ENCODE measurements around the gene EVI2A.
"Not testable (repeated sequence)": the region's sequence is repeated elsewhere in the genome, so short reads cannot be mapped to it uniquely, and the experiment has no call there.

EVI2A gene

GRCh38 chr17:31311526-31311925, 9.9 kb downstream of the EVI2A start:
- no peak for FAIRE-seq

- no peak for FAIRE-seq
Measured at GRCh38 chr17:31310886-31311285, 10.5 kb downstream of the EVI2A start.

- FAIRE-seq: no peak
Measured at GRCh38 chr17:31310260-31310659, 11.2 kb downstream of the EVI2A start.

GRCh38 chr17:31309556-31309955, 11.9 kb downstream of the EVI2A start:
- no peak for FAIRE-seq

DNA sequence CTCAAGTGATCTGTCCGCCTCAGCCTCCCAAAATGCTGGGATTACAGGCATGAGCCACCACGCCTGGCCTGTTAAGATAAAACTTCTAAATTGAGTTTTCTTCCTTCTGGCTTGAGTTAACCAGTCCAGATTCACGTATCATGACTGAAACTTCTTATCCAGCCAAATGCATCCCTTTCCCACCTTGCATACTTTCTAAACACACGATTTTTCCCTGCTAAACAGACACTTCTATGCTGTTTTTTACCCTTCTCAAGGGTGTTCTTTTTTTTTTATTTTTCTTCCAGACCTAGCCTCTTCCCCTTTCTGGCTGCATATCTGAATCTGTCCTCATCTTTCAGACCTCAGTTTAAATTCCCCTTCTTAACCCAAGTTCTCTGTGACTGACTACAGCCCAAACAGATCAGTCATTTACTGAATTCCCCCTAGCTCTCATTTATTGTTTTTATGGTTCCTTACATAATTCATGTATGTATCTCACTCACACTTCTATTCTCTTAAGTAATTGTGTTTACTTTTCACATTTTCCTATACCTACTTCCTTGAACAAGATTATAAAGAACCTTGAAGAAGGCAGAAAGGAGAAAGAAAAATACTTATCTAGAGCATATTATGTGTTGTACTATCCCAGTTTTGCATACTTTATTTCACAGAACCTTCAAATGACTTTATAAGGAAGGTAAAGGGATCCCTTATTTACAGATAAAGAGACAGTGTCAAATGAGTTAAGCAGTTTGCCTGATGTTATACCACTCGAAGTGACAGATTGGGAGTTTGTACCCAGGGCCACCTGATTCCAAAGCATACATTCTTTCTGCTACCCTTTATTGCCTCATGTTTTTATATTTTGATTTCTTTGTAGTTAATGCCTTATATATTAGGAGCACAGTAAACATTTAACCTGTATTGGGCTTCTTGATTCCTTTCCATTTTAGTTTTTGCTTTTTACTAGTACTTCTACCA, 12.8 kb downstream of the EVI2A start:
- no peak for FAIRE-seq

GRCh38 chr17:31307640-31308039, 13.8 kb downstream of the EVI2A start:
- FAIRE-seq: no peak

- no peak for FAIRE-seq
Measured at GRCh38 chr17:31299624-31300023, 21.8 kb downstream of the EVI2A start.

DNA sequence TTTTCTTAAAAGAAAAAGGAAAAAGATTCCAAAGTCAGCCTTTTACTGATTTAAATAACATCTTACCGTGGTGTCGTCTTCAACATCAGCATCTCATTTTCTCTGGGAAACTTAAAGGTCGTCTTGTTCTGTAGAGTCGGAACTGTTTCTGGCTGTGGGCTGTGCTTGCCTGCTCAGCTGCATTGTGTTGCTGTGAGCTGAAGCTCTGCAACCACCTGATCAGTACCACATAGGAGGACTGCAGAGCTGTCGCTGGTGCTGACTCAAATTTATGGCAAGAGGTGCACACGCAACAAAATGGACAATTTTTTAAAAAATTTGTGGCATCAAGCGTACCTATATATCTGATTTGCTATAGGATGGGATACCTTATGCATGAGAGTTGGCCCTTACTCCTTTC, 24.3 kb downstream of the EVI2A start, which contains the start of gene OMG:
Gene OMG, minus strand, starts transcription at position 150 of the 400 bp plus-strand sequence. CDS start 908 bp downstream, outside the sequence.
- FAIRE-seq: no peak

GRCh38 chr17:31296142-31296541, 25.3 kb downstream of the EVI2A start:
- FAIRE-seq: no peak

DNA sequence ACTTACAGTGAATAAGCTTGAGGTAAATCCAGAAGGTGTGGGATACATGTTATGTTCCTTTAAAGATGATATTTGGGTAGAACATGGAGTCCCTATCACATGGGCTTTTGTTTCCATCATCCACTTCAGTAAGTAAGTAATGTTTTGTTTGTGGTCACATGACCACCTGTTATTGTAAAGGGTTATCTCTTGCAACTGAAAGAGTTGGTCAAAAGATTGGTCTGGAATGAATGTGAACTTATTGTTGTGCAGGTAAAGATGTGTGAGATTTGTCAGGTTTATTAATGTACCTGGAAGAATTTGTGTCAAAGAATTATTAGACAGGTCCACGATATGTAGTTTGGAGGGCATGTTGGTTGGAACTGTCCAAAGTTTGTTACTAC, 25.9 kb downstream of the EVI2A start:
- no peak for FAIRE-seq

DNA sequence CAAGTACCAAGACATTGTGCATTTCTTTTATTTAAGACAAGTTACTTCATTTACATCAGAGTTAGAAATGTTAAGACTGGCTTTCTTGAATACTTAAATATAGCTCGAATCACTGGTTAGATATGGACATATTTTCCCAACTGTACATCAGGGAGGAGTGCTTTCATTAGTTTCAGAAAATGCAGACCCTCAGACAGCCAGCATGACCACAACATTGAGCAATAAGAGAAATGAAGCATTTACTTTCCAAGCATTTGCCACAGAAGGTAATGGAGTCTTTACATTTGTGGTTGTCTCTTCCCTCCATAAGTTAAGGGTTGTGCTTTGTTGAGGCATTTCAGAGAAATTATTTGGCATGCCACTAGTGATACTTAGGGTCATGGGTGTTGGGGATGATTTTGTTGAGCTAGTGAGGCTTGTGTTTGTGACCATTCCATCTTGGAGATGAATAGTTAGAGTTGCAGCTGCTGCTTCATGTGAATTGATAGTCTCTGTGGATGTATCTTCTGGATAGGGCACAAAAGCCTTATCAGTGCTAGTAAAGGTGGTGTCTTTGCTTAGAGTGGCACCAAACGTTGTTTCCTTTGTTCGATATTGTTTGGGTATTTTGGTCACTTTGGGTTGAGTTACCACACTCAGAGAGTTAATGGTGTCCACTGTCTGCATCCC, 26.5 kb downstream of the EVI2A start:
- no peak for FAIRE-seq

- no peak for FAIRE-seq
Measured at GRCh38 chr17:31294231-31294630, 27.2 kb downstream of the EVI2A start.

DNA sequence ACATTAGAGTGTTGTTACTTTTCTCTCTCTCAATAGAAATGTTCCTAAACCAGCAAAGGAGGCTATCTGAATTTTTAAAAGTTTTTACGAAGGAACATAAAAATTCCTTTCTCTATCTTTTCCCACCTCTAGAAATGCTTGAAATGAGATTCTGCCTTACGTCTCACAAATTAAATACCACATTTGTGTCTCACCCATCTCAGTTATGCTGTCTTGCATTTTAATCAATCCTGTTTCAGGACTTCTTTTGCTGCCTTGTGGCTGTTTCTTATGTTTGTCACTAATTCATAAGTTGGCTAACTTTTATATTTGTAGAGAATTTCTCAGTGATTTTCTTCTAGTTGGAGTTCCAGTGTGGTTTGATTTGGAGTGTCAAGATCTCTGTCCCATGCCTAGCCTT, 27.8 kb downstream of the EVI2A start:
- FAIRE-seq: no peak

DNA sequence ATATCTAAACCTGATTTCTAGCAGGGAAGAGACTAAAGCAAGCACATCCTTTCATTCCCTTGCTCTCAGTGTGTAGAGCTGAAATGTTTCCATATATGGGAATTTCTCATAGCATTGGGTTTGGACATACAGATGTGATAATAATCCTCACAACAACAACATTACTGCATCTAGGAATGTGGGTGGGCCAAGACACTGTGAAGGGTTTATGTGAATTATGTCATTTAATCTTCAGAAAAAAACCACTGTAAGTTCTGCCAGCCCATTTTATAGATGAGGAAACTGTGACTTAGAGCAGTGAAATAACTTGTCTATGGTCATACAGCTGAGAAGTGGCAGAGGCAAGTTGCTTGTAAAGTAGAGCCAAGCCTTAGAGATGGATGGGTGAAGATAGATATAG, 29.6 kb downstream of the EVI2A start:
- FAIRE-seq: no peak

DNA sequence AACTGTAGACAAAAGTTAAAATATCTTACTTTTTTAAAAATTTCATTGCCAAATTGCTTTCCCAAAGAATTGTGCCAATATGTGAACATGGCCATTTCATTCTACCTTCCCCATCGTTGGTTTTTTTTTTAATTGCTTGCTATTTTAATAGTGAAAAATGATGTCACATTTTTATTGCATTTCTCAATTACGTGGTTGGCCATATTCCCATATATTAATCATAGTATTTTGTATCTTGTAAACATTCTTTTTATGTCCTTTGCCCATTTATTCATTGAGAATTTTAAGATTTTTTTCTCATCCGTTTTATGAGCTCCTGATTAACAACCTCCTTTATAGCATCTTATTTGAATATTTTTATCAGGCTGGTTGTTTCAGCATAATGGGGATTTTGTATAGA, 31.6 kb downstream of the EVI2A start:
- peak; percentile 39 for FAIRE-seq

DNA sequence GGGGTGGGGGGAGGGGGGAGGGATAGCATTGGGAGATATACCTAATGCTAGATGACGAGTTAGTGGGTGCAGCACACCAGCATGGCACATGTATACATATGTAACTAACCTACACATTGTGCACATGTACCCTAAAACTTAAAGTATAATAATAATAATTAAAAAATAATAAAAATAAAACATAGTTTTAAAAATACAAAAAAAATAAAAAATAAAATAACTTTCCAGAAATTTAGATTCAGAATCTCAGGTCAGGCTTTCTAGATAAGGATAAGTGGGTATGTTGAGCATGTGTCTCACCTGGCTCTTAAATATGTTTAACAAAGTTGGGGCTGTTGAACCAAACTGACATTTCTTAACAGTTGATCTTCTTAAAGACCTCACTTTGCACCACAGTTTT, 33.5 kb downstream of the EVI2A start:
- not testable (repeated sequence) for FAIRE-seq

GRCh38 chr17:31286587-31286986, 34.8 kb downstream of the EVI2A start:
- no peak for FAIRE-seq

- no peak for FAIRE-seq
Measured at GRCh38 chr17:31283841-31284240, 37.6 kb downstream of the EVI2A start.

GRCh38 chr17:31281061-31281460, 40.4 kb downstream of the EVI2A start:
- no peak for FAIRE-seq

DNA sequence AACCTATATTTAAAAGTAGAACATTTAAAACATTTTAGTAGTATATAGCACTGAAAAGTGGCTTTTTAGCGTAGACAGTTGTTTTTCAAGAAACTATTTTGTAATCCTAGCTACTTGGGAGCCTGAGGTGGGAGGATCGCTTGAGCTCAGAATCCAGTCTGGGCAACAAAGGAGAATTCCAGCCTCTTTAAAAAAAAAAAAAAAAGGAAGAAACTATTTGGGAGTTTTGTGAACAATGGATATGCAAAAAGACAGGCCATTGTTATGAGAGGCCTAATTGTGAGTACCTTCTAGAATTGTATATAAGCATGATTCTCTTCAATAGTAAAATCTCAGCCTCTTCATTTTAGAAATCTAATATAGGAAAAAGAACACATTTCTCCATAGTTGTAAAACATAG, 42.0 kb downstream of the EVI2A start:
- no peak for FAIRE-seq

DNA sequence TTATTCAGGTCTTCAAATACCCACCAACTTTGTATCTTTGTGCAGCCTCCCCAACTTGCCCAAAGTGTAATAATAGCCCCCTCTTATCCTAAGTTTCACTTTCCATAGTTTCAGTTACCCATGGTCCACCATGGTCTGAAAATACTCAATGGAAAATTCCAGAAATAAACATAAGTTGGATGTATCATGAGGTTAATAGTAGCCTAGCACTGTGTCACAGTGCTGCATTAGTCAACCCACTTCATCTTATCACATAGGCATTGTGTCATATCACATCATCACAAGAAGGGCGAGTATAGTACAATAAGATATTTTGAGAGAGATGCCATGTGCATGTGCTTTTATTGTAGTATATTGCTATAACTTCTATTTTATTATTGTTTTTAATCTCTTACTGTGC, 46.3 kb downstream of the EVI2A start:
- FAIRE-seq: no peak

DNA sequence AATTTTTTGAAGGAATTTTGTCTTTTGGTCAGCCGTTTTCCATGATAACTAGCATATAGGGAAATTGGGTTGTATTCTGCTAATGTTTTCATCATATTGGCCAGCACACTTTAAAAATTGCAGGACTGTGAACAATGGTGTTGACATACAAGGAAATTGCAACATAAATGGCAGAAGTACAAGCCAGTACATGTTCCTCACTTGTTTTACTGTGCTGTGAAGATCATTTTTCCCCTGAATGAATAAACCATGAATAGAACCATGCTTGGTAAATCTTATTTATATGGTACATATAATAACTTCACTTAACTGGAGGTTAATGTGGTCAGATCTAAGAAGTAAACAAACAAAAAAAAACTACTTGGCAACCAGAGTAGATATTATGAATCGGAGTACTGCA, 47.2 kb downstream of the EVI2A start:
- no peak for FAIRE-seq

- no peak for FAIRE-seq
Measured at GRCh38 chr17:31273516-31273915, 47.9 kb downstream of the EVI2A start.

DNA sequence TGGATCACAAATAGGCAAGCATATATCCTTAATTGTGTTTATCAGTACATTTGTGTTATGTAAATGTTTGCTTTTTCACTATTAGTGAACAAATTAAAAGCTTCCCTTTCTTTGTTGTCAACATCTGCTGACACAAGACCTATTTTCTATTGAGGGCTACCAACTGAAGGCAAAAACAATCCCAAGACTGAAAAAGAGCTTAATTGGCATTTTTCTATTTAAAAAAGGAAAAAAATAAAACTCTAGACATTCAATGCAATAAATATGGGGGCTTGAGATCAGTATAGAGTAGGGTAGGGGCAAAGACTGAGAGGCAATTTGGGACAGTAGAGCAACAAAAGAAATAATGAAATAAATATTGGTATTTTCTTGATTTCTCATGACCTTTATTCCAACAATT, 48.6 kb downstream of the EVI2A start:
- no peak for FAIRE-seq

Data from endometrium (tissue), 2 donors.